Measurements from ENCODE around the gene HTR3C. TPM values are rescaled to one million over a fixed set of nuclear protein-coding genes. Genes with fewer than 3 reads are reported as not detected.

HTR3C gene
- total RNA-seq, 1 experiment from 2014 or later, result not detected

GRCh38 chr3:184092199-184092598, 39.4 kb downstream of the HTR3C start:
- Histone ChIP-seq H3K4ac (ENCODE audit: low read depth, low read length) (no peak overlapping the region), H2BK15ac (ENCODE audit: low read depth, low read length) (no peak overlapping the region), H3K4me2 (ENCODE audit: insufficient read depth, insufficient read length, low read length) (no peak overlapping the region), H4K5ac (ENCODE audit: insufficient read length, low read depth, low read length) (no peak overlapping the region), H4K8ac (replicated peaks; ENCODE audit: insufficient read length, low read depth, low read length) (no peak overlapping the region), H4K91ac (ENCODE audit: insufficient read length, low read depth, low read length) (no peak overlapping the region), H3K23ac (ENCODE audit: insufficient read length, low read depth, low read length) (no peak overlapping the region), H3K14ac (ENCODE audit: insufficient read depth, low read length) (no peak overlapping the region), H3K79me2 (ENCODE audit: insufficient read depth, low read length) (no peaks in the 10 kb centered on the region), H4K20me1 (ENCODE audit: control insufficient read depth, insufficient read depth, insufficient read length) (no peaks in the 10 kb centered on the region), H2BK20ac (ENCODE audit: low read depth, low read length, poor library complexity, severe bottlenecking) (no peak overlapping the region), H2BK5ac (ENCODE audit: insufficient read length, low read length) (no peak overlapping the region), H3K27me3 (ENCODE audit: insufficient read depth, low read length) (no peaks in the 10 kb centered on the region), H2BK120ac (ENCODE audit: low read depth, low read length, poor library complexity, severe bottlenecking) (no peak overlapping the region), H2BK12ac (ENCODE audit: insufficient read length, low read depth, low read length) (no peak overlapping the region), H3K23me2 (ENCODE audit: insufficient read length, low read depth, low read length, poor library complexity, severe bottlenecking) (no peaks in the 10 kb centered on the region), H3K4me1 (ENCODE audit: insufficient read depth, low read length) (no peaks in the 10 kb centered on the region), H2AFZ (ENCODE audit: low read length) (no peak overlapping the region), H3K9me3 (ENCODE audit: control insufficient read depth, low read depth, low read length) (no peaks in the 10 kb centered on the region), H2AK5ac (ENCODE audit: insufficient read length, low read length) (no peak overlapping the region), H3K79me1 (ENCODE audit: insufficient read depth, low read depth, low read length, poor library complexity, severe bottlenecking) (no peaks in the 10 kb centered on the region), H3T11ph (ENCODE audit: low read length) (no peak overlapping the region), H3K9ac (ENCODE audit: extremely low read depth, insufficient read length, low read length) (no peak overlapping the region), H3K56ac (ENCODE audit: insufficient read length, low read depth, low read length) (no peak overlapping the region), H3K27ac (ENCODE audit: insufficient read length, low read depth, low read length) (no peak overlapping the region), H3K18ac (ENCODE audit: insufficient read length, low read depth, low read length) (no peak overlapping the region)
- Mint-ChIP-seq H3K27ac (no peak overlapping the region), H3K9me3 (peaks cover 12 to 13% of the 10 kb centered on the region in 2 experiments), H3K4me3 (no peak overlapping the region), H3K36me3 (ENCODE audit: insufficient read depth in 1 of 3, low read depth in 3 of 3) (peaks cover 0 to 3% (median 2%) of the 10 kb centered on the region in 3 experiments; a peak in 2 of 7 replicates), H3K27me3 (ENCODE audit: low read depth) (peaks cover 5% of the 10 kb centered on the region), H3K4me1 (no peaks in the 10 kb centered on the region)
- DNase-seq, result no peak
- no peak for TF ChIP-seq CTCF (conservative IDR thresholded peaks at IDR 0.05)
- WGBS (ENCODE audit: extremely low coverage, insufficient read length, low lambda C conversion rate), result no CpG with 5 or more reads among the region's 3 CpGs
